Measurements from ENCODE around the gene PCCA. TPM values are rescaled to one million over a fixed set of nuclear protein-coding genes. Genes with fewer than 3 reads are reported as not detected.

The PCCA gene
- total and polyA plus RNA-seq, 4 donors: 30.1 to 160 (median 76.3) TPM

DNA sequence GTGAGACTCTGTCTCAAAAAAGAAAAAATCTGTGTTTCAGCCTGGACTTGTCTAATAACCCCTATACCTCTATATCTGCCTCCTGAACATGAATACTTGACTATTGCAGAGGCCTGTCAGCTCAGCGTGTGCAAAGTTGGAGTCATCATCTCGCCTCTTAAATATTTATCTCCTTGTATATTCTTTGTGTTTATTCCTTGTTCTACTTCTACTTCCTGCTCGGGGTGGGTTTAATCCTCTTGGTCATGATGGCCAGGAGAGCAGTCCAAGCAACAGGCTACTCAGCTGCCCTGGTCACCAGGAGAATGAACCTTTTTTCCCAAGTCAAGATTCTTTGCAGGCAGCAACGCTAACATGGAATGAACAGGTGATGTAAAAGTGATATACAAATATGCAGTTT, 119.1 kb downstream of the PCCA start:
- Histone ChIP-seq H3K9ac (ENCODE audit: low read depth in 1 of 2, low read length in 2 of 2) (no peak overlapping the region), H3K4me1 (ENCODE audit: control insufficient read depth in 4 of 4, insufficient read depth in 4 of 4, low read length in 3 of 4) (peaks cover 0 to 3% (median 0%) of the 10 kb centered on the region in 4 donors), H3K27me3 (ENCODE audit: control insufficient read depth in 4 of 4, insufficient read depth in 4 of 4, low read length in 3 of 4) (no peaks in the 10 kb centered on the region), H3K4me3 (ENCODE audit: low read depth in 1 of 3, low read length in 3 of 3) (no peak overlapping the region), H3K36me3 (ENCODE audit: control insufficient read depth in 4 of 4, insufficient read depth in 3 of 4, low read depth in 1 of 4, low read length in 3 of 4) (peaks cover 4 to 14% (median 10%) of the 10 kb centered on the region in 4 donors), H3K27ac (ENCODE audit: low read depth in 1 of 2, low read length in 2 of 2) (no peak overlapping the region), H3K9me3 (ENCODE audit: control insufficient read depth in 4 of 4, low read length in 3 of 4) (no peaks in the 10 kb centered on the region)
- DNase-seq (ENCODE audit: low spot score): no peak
- TF ChIP-seq FOXA1 (IDR thresholded peaks at IDR 0.05) (no peak), HNF4G (IDR thresholded peaks at IDR 0.05) (no peak), EGR1 (IDR thresholded peaks at IDR 0.05; ENCODE audit: low read depth in 2 of 2) (no peak), TAF1 (conservative IDR thresholded peaks at IDR 0.05) (no peak), YY1 (IDR thresholded peaks at IDR 0.05) (no peak), FOXA2 (IDR thresholded peaks at IDR 0.05) (no peak), JUND (IDR thresholded peaks at IDR 0.05) (no peak), GABPA (IDR thresholded peaks at IDR 0.05 in 1 of 2, conservative IDR thresholded peaks at IDR 0.05 in 1 of 2) (no peak), HNF4A (conservative IDR thresholded peaks at IDR 0.05) (no peak), SP1 (IDR thresholded peaks at IDR 0.05) (no peak), RXRA (IDR thresholded peaks at IDR 0.05) (no peak), RAD21 (IDR thresholded peaks at IDR 0.05) (no peak), NR2F2 (IDR thresholded peaks at IDR 0.05) (no peak)
- TF ChIP-seq, protein P1, sequence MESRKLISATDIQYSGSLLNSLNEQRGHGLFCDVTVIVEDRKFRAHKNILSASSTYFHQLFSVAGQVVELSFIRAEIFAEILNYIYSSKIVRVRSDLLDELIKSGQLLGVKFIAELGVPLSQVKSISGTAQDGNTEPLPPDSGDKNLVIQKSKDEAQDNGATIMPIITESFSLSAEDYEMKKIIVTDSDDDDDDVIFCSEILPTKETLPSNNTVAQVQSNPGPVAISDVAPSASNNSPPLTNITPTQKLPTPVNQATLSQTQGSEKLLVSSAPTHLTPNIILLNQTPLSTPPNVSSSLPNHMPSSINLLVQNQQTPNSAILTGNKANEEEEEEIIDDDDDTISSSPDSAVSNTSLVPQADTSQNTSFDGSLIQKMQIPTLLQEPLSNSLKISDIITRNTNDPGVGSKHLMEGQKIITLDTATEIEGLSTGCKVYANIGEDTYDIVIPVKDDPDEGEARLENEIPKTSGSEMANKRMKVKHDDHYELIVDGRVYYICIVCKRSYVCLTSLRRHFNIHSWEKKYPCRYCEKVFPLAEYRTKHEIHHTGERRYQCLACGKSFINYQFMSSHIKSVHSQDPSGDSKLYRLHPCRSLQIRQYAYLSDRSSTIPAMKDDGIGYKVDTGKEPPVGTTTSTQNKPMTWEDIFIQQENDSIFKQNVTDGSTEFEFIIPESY (IDR thresholded peaks at IDR 0.05): no peak
- TF ChIP-seq, protein P2, sequence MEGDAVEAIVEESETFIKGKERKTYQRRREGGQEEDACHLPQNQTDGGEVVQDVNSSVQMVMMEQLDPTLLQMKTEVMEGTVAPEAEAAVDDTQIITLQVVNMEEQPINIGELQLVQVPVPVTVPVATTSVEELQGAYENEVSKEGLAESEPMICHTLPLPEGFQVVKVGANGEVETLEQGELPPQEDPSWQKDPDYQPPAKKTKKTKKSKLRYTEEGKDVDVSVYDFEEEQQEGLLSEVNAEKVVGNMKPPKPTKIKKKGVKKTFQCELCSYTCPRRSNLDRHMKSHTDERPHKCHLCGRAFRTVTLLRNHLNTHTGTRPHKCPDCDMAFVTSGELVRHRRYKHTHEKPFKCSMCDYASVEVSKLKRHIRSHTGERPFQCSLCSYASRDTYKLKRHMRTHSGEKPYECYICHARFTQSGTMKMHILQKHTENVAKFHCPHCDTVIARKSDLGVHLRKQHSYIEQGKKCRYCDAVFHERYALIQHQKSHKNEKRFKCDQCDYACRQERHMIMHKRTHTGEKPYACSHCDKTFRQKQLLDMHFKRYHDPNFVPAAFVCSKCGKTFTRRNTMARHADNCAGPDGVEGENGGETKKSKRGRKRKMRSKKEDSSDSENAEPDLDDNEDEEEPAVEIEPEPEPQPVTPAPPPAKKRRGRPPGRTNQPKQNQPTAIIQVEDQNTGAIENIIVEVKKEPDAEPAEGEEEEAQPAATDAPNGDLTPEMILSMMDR (IDR thresholded peaks at IDR 0.05; ENCODE audit: low read depth, low read length, missing input control): no peak
- TF ChIP-seq, protein P3, sequence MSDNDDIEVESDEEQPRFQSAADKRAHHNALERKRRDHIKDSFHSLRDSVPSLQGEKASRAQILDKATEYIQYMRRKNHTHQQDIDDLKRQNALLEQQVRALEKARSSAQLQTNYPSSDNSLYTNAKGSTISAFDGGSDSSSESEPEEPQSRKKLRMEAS (IDR thresholded peaks at IDR 0.05): no peak
- TF ChIP-seq, protein P4, sequence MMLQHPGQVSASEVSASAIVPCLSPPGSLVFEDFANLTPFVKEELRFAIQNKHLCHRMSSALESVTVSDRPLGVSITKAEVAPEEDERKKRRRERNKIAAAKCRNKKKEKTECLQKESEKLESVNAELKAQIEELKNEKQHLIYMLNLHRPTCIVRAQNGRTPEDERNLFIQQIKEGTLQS (IDR thresholded peaks at IDR 0.05): no peak
- TF ChIP-seq, protein P5, sequence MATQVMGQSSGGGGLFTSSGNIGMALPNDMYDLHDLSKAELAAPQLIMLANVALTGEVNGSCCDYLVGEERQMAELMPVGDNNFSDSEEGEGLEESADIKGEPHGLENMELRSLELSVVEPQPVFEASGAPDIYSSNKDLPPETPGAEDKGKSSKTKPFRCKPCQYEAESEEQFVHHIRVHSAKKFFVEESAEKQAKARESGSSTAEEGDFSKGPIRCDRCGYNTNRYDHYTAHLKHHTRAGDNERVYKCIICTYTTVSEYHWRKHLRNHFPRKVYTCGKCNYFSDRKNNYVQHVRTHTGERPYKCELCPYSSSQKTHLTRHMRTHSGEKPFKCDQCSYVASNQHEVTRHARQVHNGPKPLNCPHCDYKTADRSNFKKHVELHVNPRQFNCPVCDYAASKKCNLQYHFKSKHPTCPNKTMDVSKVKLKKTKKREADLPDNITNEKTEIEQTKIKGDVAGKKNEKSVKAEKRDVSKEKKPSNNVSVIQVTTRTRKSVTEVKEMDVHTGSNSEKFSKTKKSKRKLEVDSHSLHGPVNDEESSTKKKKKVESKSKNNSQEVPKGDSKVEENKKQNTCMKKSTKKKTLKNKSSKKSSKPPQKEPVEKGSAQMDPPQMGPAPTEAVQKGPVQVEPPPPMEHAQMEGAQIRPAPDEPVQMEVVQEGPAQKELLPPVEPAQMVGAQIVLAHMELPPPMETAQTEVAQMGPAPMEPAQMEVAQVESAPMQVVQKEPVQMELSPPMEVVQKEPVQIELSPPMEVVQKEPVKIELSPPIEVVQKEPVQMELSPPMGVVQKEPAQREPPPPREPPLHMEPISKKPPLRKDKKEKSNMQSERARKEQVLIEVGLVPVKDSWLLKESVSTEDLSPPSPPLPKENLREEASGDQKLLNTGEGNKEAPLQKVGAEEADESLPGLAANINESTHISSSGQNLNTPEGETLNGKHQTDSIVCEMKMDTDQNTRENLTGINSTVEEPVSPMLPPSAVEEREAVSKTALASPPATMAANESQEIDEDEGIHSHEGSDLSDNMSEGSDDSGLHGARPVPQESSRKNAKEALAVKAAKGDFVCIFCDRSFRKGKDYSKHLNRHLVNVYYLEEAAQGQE (IDR thresholded peaks at IDR 0.05): no peak
- WGBS: 92% methylated on average over 4 of the region's 4 CpGs

All from liver (tissue), 9 donors.